ENCODE results near the gene SLC19A3.

DNA sequence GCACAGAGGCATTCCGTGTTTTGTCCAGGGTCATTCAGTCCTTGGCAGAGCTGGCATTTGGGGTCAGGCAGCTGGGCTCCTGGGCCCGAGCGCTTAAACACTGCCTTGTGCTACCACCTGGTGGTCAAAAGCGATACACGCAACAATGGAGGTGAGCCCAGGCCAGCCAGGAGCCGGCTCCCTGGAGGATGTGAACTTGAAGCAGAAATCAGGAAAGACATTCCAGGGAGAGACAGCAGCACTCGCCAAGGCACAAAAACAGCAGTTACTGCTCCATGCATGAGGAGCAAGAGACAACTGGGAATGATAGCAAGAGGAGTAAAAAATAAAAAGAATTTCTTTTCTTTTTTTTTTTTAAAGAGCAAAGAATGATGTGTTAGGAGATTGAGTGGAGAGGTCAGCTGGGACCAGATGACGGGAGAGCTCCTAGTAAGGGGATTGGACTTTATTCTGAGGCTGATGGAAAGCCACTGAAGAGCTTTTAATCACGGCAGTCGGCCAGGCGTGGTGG is 48.6 kb upstream of the SLC19A3 start:
- TF ChIP-seq EZH2 (IDR thresholded peaks at IDR 0.05; ENCODE audit: insufficient read depth, poor library complexity, severe bottlenecking) (no peak), EZH2phosphoT487 (IDR thresholded peaks at IDR 0.05; ENCODE audit: insufficient read depth, low read depth) (no peak)
